H9 (cell line): ENCODE data around the gene ACBD5. TPM values are rescaled to one million over a fixed set of nuclear protein-coding genes. Genes with fewer than 3 reads are reported as not detected.

Experiments
- DNase-seq: peaks from one replicate; pipeline ENCODE4 v3.0.0-alpha.2; 2017
- H2AFZ ChIP-seq: one replicate; pipeline ENCODE4 v1.6.1; 2013; ENCODE audit warnings: mild to moderate bottlenecking, low read length, control low read depth, moderate library complexity
- H2AK5ac ChIP-seq: 2 replicates; pipeline ENCODE4 v1.6.1; 2013; ENCODE audit warnings: low read length, control low read depth, mixed read lengths; ENCODE audit not compliant: insufficient read length
- H2BK120ac ChIP-seq: one replicate; pipeline ENCODE4 v1.6.1; 2013; ENCODE audit warnings: low read depth, mild to moderate bottlenecking, low read length, control low read depth, inconsistent platforms; ENCODE audit not compliant: poor library complexity, severe bottlenecking
- H2BK12ac ChIP-seq: 2 replicates; pipeline ENCODE4 v1.6.1; 2013; ENCODE audit warnings: low read length, control low read depth, mixed read lengths, low read depth; ENCODE audit not compliant: insufficient read length
- H2BK15ac ChIP-seq: 2 replicates; pipeline ENCODE4 v1.6.1; 2013; ENCODE audit warnings: low read depth, low read length, control low read depth
- H2BK20ac ChIP-seq: one replicate; pipeline ENCODE4 v1.6.1; 2013; ENCODE audit warnings: low read depth, mild to moderate bottlenecking, low read length, control low read depth, inconsistent platforms; ENCODE audit not compliant: poor library complexity, severe bottlenecking
- H2BK5ac ChIP-seq: 2 replicates; pipeline ENCODE4 v1.6.1; 2013; ENCODE audit warnings: low read length, control low read depth, mixed read lengths; ENCODE audit not compliant: insufficient read length
- H3K14ac ChIP-seq: 2 replicates; pipeline ENCODE4 v1.6.1; 2013; ENCODE audit warnings: low read length, control low read depth; ENCODE audit not compliant: insufficient read depth
- H3K18ac ChIP-seq: 2 replicates; pipeline ENCODE4 v1.6.1; 2013; ENCODE audit warnings: low read depth, mild to moderate bottlenecking, mixed read lengths, low read length, control low read depth; ENCODE audit not compliant: insufficient read length
- H3K23ac ChIP-seq: 2 replicates; pipeline ENCODE4 v1.6.1; 2013; ENCODE audit warnings: low read length, control low read depth, mixed read lengths, low read depth; ENCODE audit not compliant: insufficient read length
- H3K23me2 ChIP-seq: 2 replicates; pipeline ENCODE4 v1.6.1; 2013; ENCODE audit warnings: low read depth, mild to moderate bottlenecking, mixed read lengths, low read length, control low read depth; ENCODE audit not compliant: insufficient read length, poor library complexity, severe bottlenecking
- H3K27ac ChIP-seq: 2 replicates; pipeline ENCODE4 v1.5.1; 2013; ENCODE audit warnings: low read length, control low read depth, mixed read lengths, low read depth; ENCODE audit not compliant: insufficient read length
- H3K27me3 ChIP-seq: 2 replicates; pipeline ENCODE4 v1.6.1; 2013; ENCODE audit warnings: low read length, control low read depth, inconsistent platforms; ENCODE audit not compliant: insufficient read depth
- H3K4ac ChIP-seq: 2 replicates; pipeline ENCODE4 v1.6.1; 2013; ENCODE audit warnings: low read depth, mild to moderate bottlenecking, control low read depth, inconsistent platforms, low read length, moderate library complexity
- H3K4me1 ChIP-seq: 2 replicates; pipeline ENCODE4 v1.6.1; 2013; ENCODE audit warnings: low read length, control low read depth, inconsistent platforms; ENCODE audit not compliant: insufficient read depth
- H3K4me2 ChIP-seq: 2 replicates; pipeline ENCODE4 v1.6.1; 2013; ENCODE audit warnings: low read length, control low read depth, mixed read lengths; ENCODE audit not compliant: insufficient read length, insufficient read depth
- H3K56ac ChIP-seq: 2 replicates; pipeline ENCODE4 v1.6.1; 2013; ENCODE audit warnings: low read depth, mild to moderate bottlenecking, mixed read lengths, low read length, control low read depth; ENCODE audit not compliant: insufficient read length
- H3K79me1 ChIP-seq: 2 replicates; pipeline ENCODE4 v1.6.1; 2013; ENCODE audit warnings: low read depth, mild to moderate bottlenecking, moderate library complexity, low read length, control low read depth, inconsistent platforms; ENCODE audit not compliant: insufficient read depth, poor library complexity, severe bottlenecking
- H3K79me2 ChIP-seq: 2 replicates; pipeline ENCODE4 v1.6.1; 2013; ENCODE audit warnings: low read length, control low read depth, inconsistent platforms; ENCODE audit not compliant: insufficient read depth
- H3K9ac ChIP-seq: 2 replicates; pipeline ENCODE4 v1.6.1; 2013; ENCODE audit warnings: low read length, control low read depth, mixed read lengths; ENCODE audit not compliant: insufficient read length; ENCODE audit errors: extremely low read depth
- H3K9me3 ChIP-seq: one replicate; pipeline ENCODE4 v1.6.1; 2013; ENCODE audit warnings: low read depth, low read length, inconsistent platforms; ENCODE audit not compliant: control insufficient read depth
- H3T11ph ChIP-seq: one replicate; pipeline ENCODE4 v1.6.1; 2013; ENCODE audit warnings: mild to moderate bottlenecking, low read length, control low read depth, inconsistent platforms
- H4K20me1 ChIP-seq: one replicate; pipeline ENCODE4 v1.6.1; 2013; ENCODE audit not compliant: control insufficient read depth, insufficient read length, insufficient read depth
- H4K5ac ChIP-seq: 2 replicates; pipeline ENCODE4 v1.6.1; 2013; ENCODE audit warnings: low read depth, mild to moderate bottlenecking, mixed read lengths, low read length, control low read depth; ENCODE audit not compliant: insufficient read length
- H4K8ac ChIP-seq: replicated peaks from 2 replicates; pipeline ENCODE4 v1.6.1; 2013; ENCODE audit warnings: low read length, control low read depth, mixed read lengths, low read depth; ENCODE audit not compliant: insufficient read length
- H4K91ac ChIP-seq: 2 replicates; pipeline ENCODE4 v1.6.1; 2013; ENCODE audit warnings: low read depth, mild to moderate bottlenecking, moderate library complexity, mixed read lengths, low read length, control low read depth; ENCODE audit not compliant: insufficient read length
- H3K27ac Mint-ChIP-seq, 3 experiments: 2 replicates in 2 of 3; 3 replicates in 1 of 3; pipeline ENCODE4 v1.8.0; 2020 to 2021; ENCODE audit warnings: mixed read lengths in 3 of 3, mild to moderate bottlenecking in 1 of 3, moderate library complexity in 1 of 3
- H3K27me3 Mint-ChIP-seq: 2 replicates; pipeline ENCODE4 v1.8.0; 2021; ENCODE audit warnings: low read depth, mild to moderate bottlenecking, moderate library complexity, mixed read lengths
- H3K36me3 Mint-ChIP-seq, 3 experiments: 2 replicates in 2 of 3; 3 replicates in 1 of 3; pipeline ENCODE4 v1.8.0; 2020 to 2021; ENCODE audit warnings: low read depth in 3 of 3, mixed read lengths in 3 of 3; ENCODE audit not compliant: insufficient read depth in 1 of 3
- H3K4me1 Mint-ChIP-seq, 2 experiments: 2 replicates each; pipeline ENCODE4 v1.8.0; 2020; ENCODE audit warnings: mixed read lengths in 2 of 2
- H3K4me3 Mint-ChIP-seq, 2 experiments: 2 replicates in 1 of 2; 3 replicates in 1 of 2; pipeline ENCODE4 v1.8.0; 2020 to 2021; ENCODE audit warnings: mild to moderate bottlenecking in 2 of 2, mixed read lengths in 2 of 2, moderate library complexity in 1 of 2
- H3K9me3 Mint-ChIP-seq, 2 experiments: 2 replicates in 1 of 2; 3 replicates in 1 of 2; pipeline ENCODE4 v1.8.0; 2020; ENCODE audit warnings: mild to moderate bottlenecking in 2 of 2, mixed read lengths in 2 of 2, moderate library complexity in 1 of 2
- WGBS: extraction: QIAGEN DNeasy Blood & Tissue Kit; methylation state at CpG from one replicate; pipeline ENCODE4 v1.1.7; 2013; ENCODE audit warnings: missing lambda C conversion rate, low lambda C conversion rate, mixed read lengths; ENCODE audit not compliant: insufficient read length; ENCODE audit errors: extremely low coverage; 5-methylcytosine and 5-hydroxymethylcytosine counted together
- total RNA-seq: library from RNA; stranded (reverse); gene quantifications from 2 replicates; pipeline ENCODE4 v1.2.1, GENCODE V29; 2021
- TF ChIP-seq, protein P1 (sequence below): fragments of 200-600 bp; sonication (generic); conservative IDR thresholded peaks from 3 replicates; pipeline ENCODE4 v1.8.0; 2021; ENCODE audit warnings: antibody characterized with exemption, mild to moderate bottlenecking

The ACBD5 gene
- total RNA-seq, 1 experiment from 2014 or later = 14.2 TPM

DNA sequence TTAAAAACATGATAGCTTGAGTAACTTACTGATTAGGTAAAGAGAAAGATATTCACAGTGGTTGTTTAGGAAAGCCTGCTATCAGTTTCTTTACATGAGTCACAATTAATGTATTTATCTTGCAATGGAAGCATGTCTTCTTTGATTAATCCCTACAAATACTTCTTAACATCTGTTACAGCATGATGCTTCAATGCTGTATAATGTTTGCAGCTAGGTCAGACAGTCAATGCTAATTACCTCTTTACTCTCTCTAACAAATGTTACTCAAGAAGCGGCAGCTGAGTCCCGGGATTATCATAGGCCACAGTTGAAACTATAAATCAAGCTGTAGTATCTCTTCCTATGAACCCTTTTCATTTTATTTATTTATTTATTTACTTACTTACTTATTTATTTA lies 33.2 kb downstream of the ACBD5 start:
- no CpG with 5 or more reads among the region's 2 CpGs for WGBS
- no peak overlapping the region for H3K4me2 ChIP-seq
- H3K36me3 Mint-ChIP-seq = peaks cover 8 to 44% (median 40%) of the 10 kb centered on the region in 3 experiments; a peak in 6 of 7 replicates

More for the DNA sequence above, 33.2 kb downstream of the ACBD5 start:
- Mint-ChIP-seq H3K4me1 (no peaks in the 10 kb centered on the region), H3K27ac (no peak overlapping the region), H3K27me3 (no peaks in the 10 kb centered on the region), H3K4me3 (no peak overlapping the region), H3K9me3 (no peaks in the 10 kb centered on the region)
- Histone ChIP-seq H2AFZ (no peak overlapping the region), H3K27me3 (no peaks in the 10 kb centered on the region), H3K27ac (no peak overlapping the region), H3K79me1 (no peaks in the 10 kb centered on the region), H2BK120ac (no peak overlapping the region), H4K8ac (no peak overlapping the region), H4K91ac (no peak overlapping the region), H3K9ac (no peak overlapping the region), H3K14ac (no peak overlapping the region), H2BK20ac (no peak overlapping the region), H2BK12ac (no peak overlapping the region), H3K23me2 (no peaks in the 10 kb centered on the region), H3T11ph (no peak overlapping the region), H3K9me3 (no peaks in the 10 kb centered on the region), H2BK15ac (no peak overlapping the region), H3K23ac (no peak overlapping the region), H3K79me2 (no peaks in the 10 kb centered on the region), H2BK5ac (no peak overlapping the region), H3K56ac (no peak overlapping the region), H4K5ac (no peak overlapping the region), H3K4ac (no peak overlapping the region), H4K20me1 (no peaks in the 10 kb centered on the region), H3K4me1 (no peaks in the 10 kb centered on the region), H3K18ac (no peak overlapping the region), H2AK5ac (no peak overlapping the region)
- TF ChIP-seq, protein P1, sequence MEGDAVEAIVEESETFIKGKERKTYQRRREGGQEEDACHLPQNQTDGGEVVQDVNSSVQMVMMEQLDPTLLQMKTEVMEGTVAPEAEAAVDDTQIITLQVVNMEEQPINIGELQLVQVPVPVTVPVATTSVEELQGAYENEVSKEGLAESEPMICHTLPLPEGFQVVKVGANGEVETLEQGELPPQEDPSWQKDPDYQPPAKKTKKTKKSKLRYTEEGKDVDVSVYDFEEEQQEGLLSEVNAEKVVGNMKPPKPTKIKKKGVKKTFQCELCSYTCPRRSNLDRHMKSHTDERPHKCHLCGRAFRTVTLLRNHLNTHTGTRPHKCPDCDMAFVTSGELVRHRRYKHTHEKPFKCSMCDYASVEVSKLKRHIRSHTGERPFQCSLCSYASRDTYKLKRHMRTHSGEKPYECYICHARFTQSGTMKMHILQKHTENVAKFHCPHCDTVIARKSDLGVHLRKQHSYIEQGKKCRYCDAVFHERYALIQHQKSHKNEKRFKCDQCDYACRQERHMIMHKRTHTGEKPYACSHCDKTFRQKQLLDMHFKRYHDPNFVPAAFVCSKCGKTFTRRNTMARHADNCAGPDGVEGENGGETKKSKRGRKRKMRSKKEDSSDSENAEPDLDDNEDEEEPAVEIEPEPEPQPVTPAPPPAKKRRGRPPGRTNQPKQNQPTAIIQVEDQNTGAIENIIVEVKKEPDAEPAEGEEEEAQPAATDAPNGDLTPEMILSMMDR = no peak
- DNase-seq = no peak
